Erythroblast (primary cell): ENCODE results near the gene RAB20.

Source experiments
- GATA1 ChIP-seq: IDR thresholded peaks from 2 replicates; pipeline ENCODE4 v1.6.1; 2011; ENCODE audit warnings: low read depth, mild to moderate bottlenecking, control low read depth, low read length, moderate library complexity
- POLR2A ChIP-seq: IDR thresholded peaks from 2 replicates; pipeline ENCODE4 v1.6.1; 2011; ENCODE audit warnings: mild to moderate bottlenecking, low read length

DNA sequence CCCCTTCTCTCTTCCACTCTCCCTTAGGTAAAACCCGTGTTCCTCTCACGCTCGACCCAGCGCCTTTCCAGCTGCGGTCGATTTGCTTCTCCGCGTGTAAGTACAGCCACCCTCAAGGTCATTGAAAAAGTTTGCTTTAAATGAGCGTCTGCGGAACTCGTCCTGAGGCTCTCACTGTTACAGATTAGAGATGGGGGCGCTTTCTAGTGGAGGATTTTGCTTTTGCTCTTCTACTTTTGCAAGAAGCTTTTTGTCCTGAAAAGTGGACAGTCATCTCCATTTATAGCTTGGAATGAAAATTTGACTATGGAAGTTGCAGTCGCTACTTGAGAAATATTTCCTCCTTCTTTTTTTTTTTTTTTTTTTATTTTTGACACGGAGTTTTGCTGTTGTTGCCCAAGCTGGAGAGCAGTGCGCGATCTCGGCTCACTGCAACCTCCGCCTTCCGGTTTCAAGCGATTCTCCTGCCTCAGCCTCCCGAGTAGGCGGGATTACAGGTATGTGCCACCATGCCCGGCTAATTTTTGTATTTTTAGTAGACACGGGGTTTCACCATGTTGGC is 595 bp upstream of the RAB20 start:
- TF ChIP-seq POLR2A: no peak
- no peak for TF ChIP-seq GATA1
